HG02798 (cell line): Measurements from ENCODE around the gene MYO10.

Source experiments
- ATAC-seq: cut with Tn5 transposase; IDR thresholded peaks from one replicate; pipeline ENCODE4 v1.9.1; 2021; ENCODE audit warnings: mild to moderate bottlenecking; ENCODE audit not compliant: unreplicated experiment, poor library complexity

Gene MYO10

GRCh38 chr5:16918891-16919671 is 17.0 kb downstream of the MYO10 start:
- ATAC-seq: no peak

- ATAC-seq: no peak
Observed at GRCh38 chr5:16918156-16918555, 17.9 kb downstream of the MYO10 start.

GRCh38 chr5:16916262-16916878 is 19.7 kb downstream of the MYO10 start:
- ATAC-seq: no peak

- ATAC-seq: no peak
Observed at GRCh38 chr5:16914584-16914983, 21.5 kb downstream of the MYO10 start.

- no peak for ATAC-seq
Observed at GRCh38 chr5:16914108-16914435, 22.0 kb downstream of the MYO10 start.

GRCh38 chr5:16913187-16914107 is 22.6 kb downstream of the MYO10 start:
- ATAC-seq: no peak

- no peak for ATAC-seq
Observed at GRCh38 chr5:16912080-16912479, 24.0 kb downstream of the MYO10 start.

GRCh38 chr5:16909464-16909863 is 26.6 kb downstream of the MYO10 start:
- no peak for ATAC-seq

GRCh38 chr5:16907270-16907669 is 28.8 kb downstream of the MYO10 start:
- no peak for ATAC-seq

GRCh38 chr5:16906255-16906654 is 29.8 kb downstream of the MYO10 start:
- ATAC-seq: no peak

GRCh38 chr5:16903480-16904300 is 32.4 kb downstream of the MYO10 start:
- ATAC-seq: no peak

GRCh38 chr5:16902846-16903245 is 33.2 kb downstream of the MYO10 start:
- no peak for ATAC-seq

- no peak for ATAC-seq
Observed at GRCh38 chr5:16901021-16901644, 35.0 kb downstream of the MYO10 start.

GRCh38 chr5:16899171-16899570 is 36.9 kb downstream of the MYO10 start:
- no peak for ATAC-seq

- no peak for ATAC-seq
Observed at GRCh38 chr5:16897800-16898199, 38.3 kb downstream of the MYO10 start.

GRCh38 chr5:16897284-16897704 is 38.8 kb downstream of the MYO10 start:
- no peak for ATAC-seq

GRCh38 chr5:16896767-16897166 is 39.3 kb downstream of the MYO10 start:
- ATAC-seq: no peak

- ATAC-seq: no peak
Observed at GRCh38 chr5:16894236-16895057, 41.6 kb downstream of the MYO10 start.

GRCh38 chr5:16891033-16891432 is 45.1 kb downstream of the MYO10 start:
- no peak for ATAC-seq
